Astrocyte of the spinal cord (primary cell): ENCODE data around the gene TMEM45B.
"Not testable (repeated sequence)": the region's sequence is repeated elsewhere in the genome, so short reads cannot be mapped to it uniquely, and the experiment has no call there.

Experiments
- DNase-seq: peaks from one replicate; pipeline ENCODE4 v3.0.0; 2011; ENCODE audit warnings: low read depth, low spot score
- H3K4me3 ChIP-seq: 2 replicates; pipeline ENCODE4 v1.5.1; 2011; ENCODE audit warnings: low read depth, mild to moderate bottlenecking, low read length, moderate library complexity
- CTCF ChIP-seq: IDR thresholded peaks from 2 replicates; pipeline ENCODE4 v1.5.1; 2012; ENCODE audit warnings: low read depth, mild to moderate bottlenecking, low read length, inconsistent platforms
- in situ Hi-C: cut with HindIII; loops from 2 replicates; pipeline ENCODE4 v1.10.0; 2017; ENCODE audit warnings: low sequenced_read_pairs

The TMEM45B gene

GRCh38 chr11:129778877-129779276 lies 36.8 kb upstream of the TMEM45B start:
- no peak overlapping the region for H3K4me3 ChIP-seq

GRCh38 chr11:129779342-129779741 lies 36.3 kb upstream of the TMEM45B start:
- TF ChIP-seq CTCF, result no peak
- in situ Hi-C loops, result no loop called here
- no peak for DNase-seq
- no peak overlapping the region for H3K4me3 ChIP-seq

More at GRCh38 chr11:129778877-129779276, 36.8 kb upstream of the TMEM45B start:
- in situ Hi-C loops, result no loop called here
- DNase-seq, result no peak
- TF ChIP-seq CTCF, result no peak

GRCh38 chr11:129785383-129786111 lies 30.1 kb upstream of the TMEM45B start:
- DNase-seq, result no peak
- no peak overlapping the region for H3K4me3 ChIP-seq
- peak; percentile 21 for TF ChIP-seq CTCF
- in situ Hi-C loops, result no loop called here

- in situ Hi-C loops, H3K4me3 ChIP-seq: not testable (repeated sequence)
These were observed 29.6 kb upstream of the TMEM45B start for GRCh38 chr11:129786112-129786416.

GRCh38 chr11:129787532-129788155 lies 28.0 kb upstream of the TMEM45B start:
- in situ Hi-C loops, result no loop called here
- TF ChIP-seq CTCF, result no peak
- no peak overlapping the region for H3K4me3 ChIP-seq
- DNase-seq, result no peak

More at GRCh38 chr11:129786112-129786416, 29.6 kb upstream of the TMEM45B start:
- DNase-seq, result not testable (repeated sequence)

GRCh38 chr11:129788278-129788677 lies 27.4 kb upstream of the TMEM45B start:
- no peak overlapping the region for H3K4me3 ChIP-seq
- TF ChIP-seq CTCF, result no peak
- no peak for DNase-seq
- in situ Hi-C loops, result no loop called here

- H3K4me3 ChIP-seq, result no peak overlapping the region
- no peak for TF ChIP-seq CTCF
- in situ Hi-C loops, result no loop called here
- DNase-seq, result no peak
These were observed 25.5 kb upstream of the TMEM45B start for GRCh38 chr11:129790106-129790505.
